DOHH2 (cell line): ENCODE data around the gene KCNJ15.

ENCODE experiments used
- H3F3A ChIP-seq: fragments of 200-600 bp; sonication (generic), shearing (Covaris generic); 2 replicates; pipeline ENCODE4 v1.6.0; 2016; ENCODE audit warnings: antibody characterized with exemption, mild to moderate bottlenecking; ENCODE audit not compliant: control insufficient read depth, insufficient read depth
- H3K27ac ChIP-seq: fragments of 200-600 bp; sonication (generic); 2 replicates; pipeline ENCODE4 v1.5.1; 2014; ENCODE audit warnings: low read depth, mild to moderate bottlenecking, low read length, moderate library complexity
- H3K27me3 ChIP-seq: fragments of 200-600 bp; sonication (generic); 2 replicates; pipeline ENCODE4 v1.6.1; 2014; ENCODE audit warnings: mild to moderate bottlenecking, low read length, mixed read lengths; ENCODE audit not compliant: control insufficient read depth
- H3K36me3 ChIP-seq: fragments of 200-600 bp; sonication (generic); 2 replicates; pipeline ENCODE4 v1.6.1; 2014; ENCODE audit warnings: mild to moderate bottlenecking, low read length, moderate library complexity, mixed read lengths; ENCODE audit not compliant: control insufficient read depth
- H3K4me1 ChIP-seq: fragments of 200-600 bp; sonication (generic); 2 replicates; pipeline ENCODE4 v1.6.1; 2014; ENCODE audit warnings: mild to moderate bottlenecking, low read length, mixed read lengths; ENCODE audit not compliant: control insufficient read depth
- H3K4me2 ChIP-seq: fragments of 200-600 bp; sonication (generic); 2 replicates; pipeline ENCODE4 v1.6.0; 2014; ENCODE audit warnings: mild to moderate bottlenecking, low read length, moderate library complexity
- H3K4me3 ChIP-seq: fragments of 200-600 bp; sonication (generic); 2 replicates; pipeline ENCODE4 v1.5.1; 2014; ENCODE audit warnings: mild to moderate bottlenecking, low read length, mixed read lengths
- H3K79me2 ChIP-seq: fragments of 200-600 bp; sonication (generic); 2 replicates; pipeline ENCODE4 v1.6.1; 2014; ENCODE audit warnings: mild to moderate bottlenecking, low read length, mixed read lengths; ENCODE audit not compliant: control insufficient read depth
- H3K9me2 ChIP-seq: fragments of 200-600 bp; sonication (generic); replicated peaks from 2 replicates; pipeline ENCODE4 v1.6.1; 2014; ENCODE audit warnings: mild to moderate bottlenecking, low read length, mixed read lengths; ENCODE audit not compliant: control insufficient read depth
- H3K9me3 ChIP-seq: fragments of 200-600 bp; sonication (generic); 2 replicates; pipeline ENCODE4 v1.6.1; 2014; ENCODE audit warnings: antibody characterized with exemption, low read length, mixed read lengths; ENCODE audit not compliant: control insufficient read depth, insufficient read depth
- H4K20me1 ChIP-seq: fragments of 200-600 bp; sonication (generic); 2 replicates; pipeline ENCODE4 v1.6.0; 2014; ENCODE audit warnings: low read depth, mild to moderate bottlenecking, antibody characterized with exemption, low read length, moderate library complexity; ENCODE audit not compliant: control insufficient read depth, insufficient read depth
- CTCF ChIP-seq: fragments of 200-600 bp; sonication (generic); IDR thresholded peaks from one replicate; pipeline ENCODE4 v1.5.1; 2014; ENCODE audit warnings: antibody characterized with exemption, mild to moderate bottlenecking, low read depth, low read length; ENCODE audit not compliant: poor library complexity, severe bottlenecking
- EZH2phosphoT487 ChIP-seq: fragments of 200-600 bp; sonication (generic); IDR thresholded peaks from 2 replicates; pipeline ENCODE4 v1.6.1; 2017; ENCODE audit warnings: borderline replicate concordance, mild to moderate bottlenecking, antibody characterized with exemption, low read length, moderate library complexity, mixed read lengths

Gene KCNJ15

GRCh38 chr21:38280454-38280853, 23.7 kb downstream of the KCNJ15 start:
- H3K4me1 ChIP-seq = no peaks in the 10 kb centered on the region
- no peaks in the 10 kb centered on the region for H4K20me1 ChIP-seq
- no peak overlapping the region for H3K27ac ChIP-seq
- H3K4me2 ChIP-seq = no peak overlapping the region
- H3K79me2 ChIP-seq = no peaks in the 10 kb centered on the region
- no peaks in the 10 kb centered on the region for H3K36me3 ChIP-seq
- no peak for TF ChIP-seq EZH2phosphoT487
- no peak for TF ChIP-seq CTCF
- H3F3A ChIP-seq = no peaks in the 10 kb centered on the region
- H3K9me3 ChIP-seq = no peaks in the 10 kb centered on the region
- H3K9me2 ChIP-seq = no peaks in the 10 kb centered on the region
- H3K27me3 ChIP-seq = no peaks in the 10 kb centered on the region
- no peak overlapping the region for H3K4me3 ChIP-seq

GRCh38 chr21:38280867-38281266, 24.1 kb downstream of the KCNJ15 start:
- H3K4me3 ChIP-seq = no peak overlapping the region
- no peaks in the 10 kb centered on the region for H3K9me2 ChIP-seq
- H3K79me2 ChIP-seq = no peaks in the 10 kb centered on the region
- no peak overlapping the region for H3K4me2 ChIP-seq
- no peaks in the 10 kb centered on the region for H3K4me1 ChIP-seq
- no peaks in the 10 kb centered on the region for H3F3A ChIP-seq
- H3K36me3 ChIP-seq = no peaks in the 10 kb centered on the region
- TF ChIP-seq CTCF (no peak), EZH2phosphoT487 (no peak)
- H4K20me1 ChIP-seq = no peaks in the 10 kb centered on the region
- no peaks in the 10 kb centered on the region for H3K9me3 ChIP-seq
- no peak overlapping the region for H3K27ac ChIP-seq
- no peaks in the 10 kb centered on the region for H3K27me3 ChIP-seq

DNA sequence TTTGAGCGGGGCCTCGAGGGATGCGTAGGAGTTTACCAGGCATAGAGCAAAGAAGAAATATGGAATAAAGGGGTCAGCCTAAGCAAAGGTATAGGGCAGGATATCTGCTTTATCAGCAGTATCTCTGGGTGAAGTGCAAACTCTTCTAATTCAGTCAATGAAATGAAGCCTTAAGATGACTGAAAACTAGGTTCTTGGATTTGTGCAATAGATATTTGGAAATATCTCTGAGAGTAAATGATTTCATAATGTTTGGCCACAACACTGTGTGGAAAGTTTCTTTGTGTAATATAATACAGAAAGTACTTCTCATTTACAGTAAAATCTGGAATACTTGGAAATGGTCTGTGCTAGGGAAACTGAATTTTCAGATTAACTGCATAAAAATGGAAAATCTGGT, 26.1 kb downstream of the KCNJ15 start:
- Histone ChIP-seq H3K27ac (no peak overlapping the region), H3K4me1 (no peaks in the 10 kb centered on the region)

More for the DNA sequence above, 26.1 kb downstream of the KCNJ15 start:
- Histone ChIP-seq H3K4me3 (no peak overlapping the region), H3K27me3 (no peaks in the 10 kb centered on the region), H3K4me2 (no peak overlapping the region), H3F3A (no peaks in the 10 kb centered on the region), H3K9me2 (no peaks in the 10 kb centered on the region), H4K20me1 (no peaks in the 10 kb centered on the region), H3K36me3 (no peaks in the 10 kb centered on the region), H3K9me3 (no peaks in the 10 kb centered on the region), H3K79me2 (no peaks in the 10 kb centered on the region)
- TF ChIP-seq EZH2phosphoT487 (no peak), CTCF (no peak)
